Putamen (tissue), 1 donor: ENCODE data around the gene SOX6.

Source experiments
- DNase-seq: peaks from one replicate; pipeline ENCODE4 v3.0.0-alpha.2; 2016; ENCODE audit warnings: low spot score

The SOX6 gene

GRCh38 chr11:16271258-16271657 is 85.1 kb downstream of the SOX6 start:
- no peak for DNase-seq

- DNase-seq, result no peak
Measured at GRCh38 chr11:16266021-16266420, 90.3 kb downstream of the SOX6 start.

DNA sequence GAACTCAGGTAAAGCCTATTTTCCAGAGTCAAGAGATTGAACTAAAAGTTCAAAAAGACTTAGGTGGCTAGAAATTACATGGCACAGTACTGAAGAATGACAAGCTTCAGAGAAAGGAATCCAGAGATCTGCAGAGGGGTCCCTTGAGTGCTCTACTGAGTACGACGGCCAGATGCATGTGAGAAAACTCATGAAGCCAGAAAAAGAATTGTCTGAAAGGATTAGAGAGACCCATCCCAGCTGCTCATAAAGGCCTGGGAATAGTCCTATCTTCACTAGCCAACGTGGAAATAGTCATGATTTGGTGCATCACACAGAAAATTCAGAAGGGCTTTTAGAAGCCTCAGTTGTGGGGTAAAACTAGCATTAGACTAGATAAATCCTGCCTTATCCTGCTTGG is 91.3 kb downstream of the SOX6 start:
- no peak for DNase-seq

GRCh38 chr11:16262645-16262955 is 93.7 kb downstream of the SOX6 start:
- DNase-seq, result no peak

DNA sequence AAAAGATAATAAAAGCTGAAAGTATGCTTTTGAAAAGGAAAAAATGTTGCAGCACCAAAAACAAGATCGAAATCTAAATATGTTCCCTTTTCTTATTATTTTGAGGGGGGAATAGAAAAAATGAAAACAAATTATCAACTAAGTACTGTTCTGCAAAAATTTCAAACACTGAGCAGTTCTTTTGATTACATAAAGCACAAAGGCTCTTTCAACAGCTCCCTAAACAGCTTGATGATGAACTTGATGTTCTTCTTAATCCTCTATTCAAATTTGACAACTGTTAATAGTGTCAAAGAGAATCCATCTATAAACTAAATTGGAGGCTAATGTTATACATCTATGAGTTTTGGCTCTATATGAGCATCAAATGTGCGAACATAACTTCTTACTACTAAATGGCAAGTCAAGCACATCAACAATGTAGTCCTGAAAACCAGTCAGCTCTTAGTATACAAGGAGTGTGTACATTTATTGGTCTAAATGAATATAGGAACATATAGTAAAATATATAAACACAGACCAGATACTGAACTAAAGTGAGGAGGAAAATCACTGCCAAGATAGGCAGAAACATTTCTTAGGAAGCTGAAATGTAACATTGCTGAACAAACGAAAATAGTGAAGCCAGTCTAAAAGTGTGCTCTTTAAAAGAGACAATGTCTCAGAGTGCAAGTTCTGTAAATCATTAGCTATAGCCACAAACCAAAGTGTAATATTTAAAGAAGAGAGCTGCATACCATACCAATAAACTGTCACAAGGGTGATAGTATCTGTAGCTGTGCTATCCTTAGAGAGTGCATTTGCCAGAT is 94.3 kb downstream of the SOX6 start:
- no peak for DNase-seq

GRCh38 chr11:16252373-16252772 is 104.0 kb downstream of the SOX6 start:
- no peak for DNase-seq

DNA sequence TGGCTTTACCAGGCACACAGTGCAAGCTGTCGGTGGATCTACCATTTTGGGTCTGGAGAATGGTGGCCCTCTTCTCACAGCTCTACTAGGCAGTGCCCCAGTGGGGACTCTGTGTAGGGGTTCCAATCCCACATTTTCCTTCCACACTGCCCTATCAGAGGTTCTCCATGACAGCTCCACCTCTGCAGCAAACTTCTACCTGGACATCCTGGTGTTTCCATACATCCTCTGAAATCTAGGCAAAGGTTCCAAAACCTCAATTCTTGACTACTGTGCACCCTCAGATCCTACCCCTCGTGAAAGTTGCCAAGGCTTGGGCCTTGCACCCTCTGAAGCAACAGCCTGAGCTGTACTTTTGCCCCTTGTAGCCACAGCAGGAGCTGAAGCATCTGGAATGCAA is 108.1 kb downstream of the SOX6 start:
- no peak for DNase-seq

DNA sequence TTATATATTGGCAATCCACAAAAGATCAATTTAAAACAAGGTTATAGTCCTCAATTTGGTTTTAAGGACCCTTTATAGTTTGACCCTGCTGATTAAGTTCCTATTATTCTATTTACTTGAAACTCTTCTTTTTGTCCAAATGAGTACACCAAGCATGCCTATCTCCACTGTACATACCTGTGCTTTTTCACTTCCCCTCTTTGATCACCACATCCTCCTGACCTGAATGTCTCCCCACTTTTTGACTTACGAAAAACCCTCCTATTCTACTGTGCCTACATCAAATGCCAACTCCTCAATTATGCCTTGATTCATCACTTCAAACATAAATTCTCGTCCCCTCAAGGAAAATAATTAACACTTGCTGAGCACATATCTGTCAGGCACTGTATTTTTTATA is 113.5 kb downstream of the SOX6 start:
- DNase-seq, result no peak

- DNase-seq, result no peak
Measured at GRCh38 chr11:16240687-16241086, 115.7 kb downstream of the SOX6 start.

DNA sequence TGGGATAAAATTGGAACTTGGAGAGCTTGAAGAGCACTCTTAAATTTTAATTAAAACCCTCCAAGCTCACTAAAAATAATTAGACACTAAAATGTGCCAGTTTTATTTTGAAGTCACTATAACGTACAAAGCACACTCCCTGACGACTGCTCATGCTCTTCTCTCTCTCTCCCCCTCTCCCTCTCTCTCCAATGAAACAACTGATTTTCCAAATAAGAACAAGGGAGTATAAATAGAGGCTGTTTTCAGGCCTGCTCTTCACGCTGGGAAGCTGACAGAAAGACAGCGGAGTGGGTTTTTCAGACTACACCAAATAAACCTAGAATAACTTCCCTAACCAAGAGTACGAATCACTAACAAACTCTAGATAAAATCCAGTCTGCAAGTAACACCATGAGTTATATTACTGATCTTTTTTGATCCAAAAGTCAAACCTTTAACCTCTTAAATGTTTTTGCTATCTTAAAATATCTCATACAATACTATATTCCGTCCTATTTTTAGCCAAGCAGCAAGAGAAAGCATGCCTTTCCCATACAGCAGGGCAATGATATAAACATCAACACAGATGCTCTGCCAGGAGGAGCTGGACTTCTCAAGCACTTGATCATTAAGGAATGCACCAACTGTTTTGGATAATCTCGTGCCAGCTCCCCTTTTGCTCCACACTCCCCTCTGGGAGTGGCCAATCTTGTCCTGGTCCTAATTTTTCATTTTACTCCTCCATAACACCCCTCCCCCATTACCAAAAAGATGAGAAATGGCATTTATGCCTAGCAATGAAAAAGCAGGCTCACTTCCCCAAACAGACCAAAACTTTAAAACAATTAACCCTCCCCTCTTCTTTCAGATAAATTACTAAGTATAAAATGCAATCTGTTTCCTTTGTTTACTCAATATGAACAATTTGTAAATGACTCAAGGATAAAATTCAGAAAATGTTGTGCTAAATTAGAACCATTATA is 116.9 kb downstream of the SOX6 start:
- no peak for DNase-seq

DNA sequence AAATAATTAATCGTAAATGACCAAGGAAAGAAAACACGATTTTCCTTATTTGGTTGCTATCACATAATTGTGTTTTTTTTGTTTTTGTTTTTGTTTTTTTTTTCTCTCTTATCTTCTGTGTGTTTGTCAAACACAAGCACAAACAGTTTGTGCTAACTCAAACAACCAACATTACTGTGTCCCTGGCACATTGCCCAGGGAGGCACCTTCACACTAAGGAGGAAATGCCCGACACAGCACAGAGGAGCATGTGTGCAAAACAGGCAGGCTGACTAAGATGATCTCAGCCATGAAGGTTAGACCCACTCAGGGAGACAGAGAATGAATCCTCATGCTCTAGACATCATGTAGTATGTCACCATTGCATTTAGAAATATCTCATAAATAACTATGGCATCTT is 130.1 kb downstream of the SOX6 start:
- DNase-seq, result no peak

DNA sequence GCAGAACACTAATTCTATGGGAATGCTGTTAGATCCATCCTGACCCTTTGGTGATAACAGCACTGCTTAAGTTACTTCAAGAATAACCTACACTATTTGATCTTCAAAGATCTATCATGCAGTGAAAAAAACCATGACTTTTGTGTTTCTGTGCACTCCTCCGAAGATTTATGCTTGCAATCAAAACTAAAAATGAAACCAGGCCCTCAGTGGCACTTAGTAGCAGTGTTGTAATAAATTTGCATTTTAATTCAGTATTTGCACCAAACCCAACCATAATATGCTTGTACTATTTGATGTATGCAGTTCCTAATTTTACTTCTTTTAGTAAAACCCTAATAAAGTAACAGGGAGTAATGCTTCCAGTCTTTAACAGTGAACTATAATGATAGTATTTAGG is 130.7 kb downstream of the SOX6 start:
- no peak for DNase-seq

- no peak for DNase-seq
Measured at GRCh38 chr11:16223558-16223957, 132.8 kb downstream of the SOX6 start.

DNA sequence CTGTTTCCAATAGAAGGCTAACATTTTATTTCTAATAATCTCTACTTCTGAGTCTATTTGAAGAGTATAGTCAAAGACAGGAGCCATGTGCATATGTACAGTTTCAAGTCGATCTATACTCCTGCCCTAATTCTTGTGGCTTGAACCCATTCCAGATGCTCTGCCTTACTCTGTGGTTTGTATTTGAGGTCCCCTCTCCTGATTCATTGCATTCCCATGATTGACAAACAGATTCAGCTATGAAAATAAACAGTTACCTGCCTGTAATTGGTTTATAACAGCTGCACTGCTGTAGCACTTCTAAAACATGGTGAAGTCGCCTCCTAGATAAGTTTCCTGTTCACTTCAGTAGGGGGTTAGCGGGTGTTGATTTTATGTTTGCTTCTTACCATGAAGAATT is 138.7 kb downstream of the SOX6 start:
- DNase-seq, result no peak

DNA sequence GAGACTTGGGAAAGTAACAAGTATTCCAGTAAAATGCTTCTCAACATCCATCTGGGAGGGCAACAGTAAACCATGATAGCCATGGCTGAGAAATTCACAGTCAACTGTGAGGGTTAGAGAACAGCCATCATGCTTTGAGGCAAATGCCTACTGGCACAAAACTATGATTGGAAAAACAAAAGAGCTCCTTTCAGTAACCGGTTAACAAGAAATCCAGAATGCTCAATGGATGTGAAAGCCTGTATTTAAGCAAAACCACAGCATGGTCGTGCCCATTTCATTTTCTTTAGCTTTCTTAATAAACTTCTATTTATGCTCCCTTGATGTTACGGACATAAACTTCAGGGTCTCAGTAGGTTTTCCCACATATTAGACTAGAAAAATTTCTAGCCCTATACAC is 139.5 kb downstream of the SOX6 start:
- no peak for DNase-seq

DNA sequence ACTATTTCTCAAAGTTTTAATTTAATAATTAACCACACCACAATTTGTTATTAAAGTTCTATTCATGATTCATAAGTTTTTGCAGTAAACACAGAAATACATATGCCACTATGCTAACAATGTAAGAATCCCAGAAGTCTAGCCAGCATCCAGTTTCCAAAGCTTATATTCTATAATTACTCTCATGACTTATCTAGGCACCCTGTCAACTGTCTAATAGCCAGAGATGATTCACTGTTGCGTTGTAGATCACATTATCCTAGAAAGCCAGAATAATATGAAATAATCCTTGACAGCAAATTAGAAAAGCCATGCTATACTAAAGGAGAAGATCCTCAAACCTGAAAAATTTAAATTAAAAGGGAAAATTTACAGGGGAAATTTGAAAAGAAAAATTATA is 141.0 kb downstream of the SOX6 start:
- peak; percentile 12 for DNase-seq

DNA sequence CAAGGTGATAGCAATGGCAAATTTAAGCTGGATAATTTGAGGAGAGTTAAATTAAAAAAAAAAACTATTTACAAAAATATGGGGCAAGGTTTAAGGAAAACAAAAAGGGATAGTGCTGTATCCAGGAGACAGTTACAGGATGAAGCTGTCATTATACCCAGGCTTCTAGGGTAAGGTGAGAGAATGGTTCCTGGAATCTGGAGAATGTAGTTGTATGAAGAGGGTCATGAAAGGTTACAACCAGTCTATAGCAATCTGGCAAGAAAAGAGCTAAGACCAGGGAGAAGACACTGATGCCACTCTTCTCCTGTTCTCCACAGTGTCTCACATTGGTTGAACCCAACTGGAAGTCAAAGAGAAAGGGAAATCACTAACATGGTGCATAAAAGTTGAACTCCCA is 144.9 kb downstream of the SOX6 start:
- no peak for DNase-seq

GRCh38 chr11:16204261-16204660 is 152.1 kb downstream of the SOX6 start:
- no peak for DNase-seq

DNA sequence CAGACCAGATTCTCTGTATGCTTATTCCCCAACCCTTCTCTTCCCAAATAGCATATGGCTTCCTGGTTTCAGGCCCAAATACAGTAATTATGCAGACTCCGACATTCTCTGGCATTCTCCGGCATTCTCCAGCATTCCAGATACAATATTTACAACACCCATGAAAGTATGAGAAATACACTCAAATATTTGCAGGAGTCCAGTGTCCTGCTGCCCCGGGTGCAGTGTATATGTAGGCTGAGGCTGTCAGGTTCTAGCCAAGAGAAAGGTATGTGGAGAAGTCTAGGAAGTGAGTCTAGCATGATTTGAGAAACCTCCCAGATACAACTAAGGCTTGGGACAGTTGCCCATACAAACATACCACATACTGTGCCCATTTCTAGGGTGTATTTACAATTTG is 160.7 kb downstream of the SOX6 start:
- no peak for DNase-seq

DNA sequence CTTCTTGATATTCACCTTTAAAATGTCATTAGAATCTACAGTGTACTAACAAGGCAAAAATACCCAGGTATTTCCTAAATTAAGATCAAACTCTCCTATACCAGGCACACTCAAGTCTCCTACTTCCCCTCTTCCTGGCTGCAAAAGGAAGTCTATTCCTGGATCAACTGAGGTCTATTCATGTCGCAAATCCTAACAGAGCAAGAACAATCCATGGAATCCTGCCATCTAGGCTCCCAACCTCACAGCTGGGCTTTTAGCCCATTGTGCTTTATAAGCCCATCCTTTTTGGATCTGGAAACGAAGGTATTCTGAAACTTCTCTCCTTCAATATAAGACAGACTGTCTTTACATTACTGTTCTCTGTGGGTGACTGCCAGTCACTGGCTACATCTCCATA is 161.8 kb downstream of the SOX6 start:
- DNase-seq, result peak; percentile 30

- DNase-seq, result peak; percentile 75
Measured at GRCh38 chr11:16193897-16194381, 162.4 kb downstream of the SOX6 start.

DNA sequence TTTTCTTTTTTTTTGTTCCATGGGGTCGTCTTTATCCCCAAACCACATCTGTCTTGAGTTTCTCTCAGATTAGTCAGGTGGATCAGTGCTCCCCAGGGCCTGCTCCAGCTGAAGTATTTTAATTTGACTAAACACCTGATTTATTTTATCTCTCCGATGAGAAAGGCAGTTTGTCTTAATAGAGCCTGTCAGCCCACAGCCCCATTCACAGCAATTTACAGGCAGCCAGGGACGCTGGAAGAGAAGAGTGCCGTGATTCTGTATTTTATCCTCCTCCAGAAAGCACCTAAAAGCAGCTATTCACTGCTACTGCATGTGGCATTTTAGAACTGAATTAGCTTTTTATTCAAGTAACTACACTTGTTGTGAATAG is 164.5 kb downstream of the SOX6 start:
- peak; percentile 16 for DNase-seq

GRCh38 chr11:16191212-16191867 is 165.0 kb downstream of the SOX6 start:
- DNase-seq, result peak; percentile 6
